CD4-positive, alpha-beta T cell (primary cell): ENCODE measurements around the gene CIB4. TPM values are rescaled to one million over a fixed set of nuclear protein-coding genes. Genes with fewer than 3 reads are reported as not detected.

ENCODE experiments used
- ATAC-seq: fragments of 200-7000 bp; cut with Tn5 transposase; one replicate; pipeline ENCODE4 v1.10.0; 2022; ENCODE audit warnings: mild to moderate bottlenecking; ENCODE audit not compliant: poor library complexity
- CTCF ChIA-PET: fragments of 350-600 bp; sonication (Branson Sonifier 250); formaldehyde crosslinking; loops from one replicate; lab custom pipeline; 2021; ENCODE audit warnings: antibody characterized with exemption, inconsistent platforms; lab: Charles Lee
- POLR2A ChIA-PET: fragments of 350-600 bp; sonication (Branson Sonifier 250); formaldehyde crosslinking; loops from one replicate; lab custom pipeline; 2021; ENCODE audit warnings: antibody characterized with exemption, inconsistent platforms; lab: Charles Lee
- DNase-seq, 14 experiments: peaks; one replicate each; pipeline ENCODE4 v3.0.0-alpha.2; 2013 to 2020; ENCODE audit warnings: mixed read lengths in 2 of 14
- H3K27ac ChIP-seq, 2 donors: one replicate each; pipeline versions ENCODE4 v1.5.1 to v1.7.0; 2013; ENCODE audit warnings: low read length in 2 of 2, low read depth in 1 of 2, mild to moderate bottlenecking in 1 of 2
- H3K27me3 ChIP-seq, 2 experiments: 1 replicate in 1 of 2; 2 replicates in 1 of 2; pipeline versions ENCODE4 v1.6.1 to v1.7.0; 2013; ENCODE audit warnings: low read length in 2 of 2, control low read depth in 1 of 2, mild to moderate bottlenecking in 1 of 2, moderate library complexity in 1 of 2; ENCODE audit not compliant: insufficient read depth in 2 of 2, control insufficient read depth in 1 of 2
- H3K36me3 ChIP-seq: one replicate; pipeline ENCODE4 v1.6.1; 2013; ENCODE audit warnings: low read length, control low read depth; ENCODE audit not compliant: insufficient read depth
- H3K4me1 ChIP-seq: one replicate; pipeline ENCODE4 v1.6.1; 2013; ENCODE audit warnings: low read length, control low read depth; ENCODE audit not compliant: insufficient read depth
- H3K4me3 ChIP-seq: one replicate; pipeline ENCODE4 v1.5.1; 2013; ENCODE audit warnings: mild to moderate bottlenecking, low read length, moderate library complexity
- H3K9me3 ChIP-seq, 2 experiments: 1 replicate in 1 of 2; 2 replicates in 1 of 2; pipeline versions ENCODE4 v1.6.1 to v1.7.0; 2013; ENCODE audit warnings: low read length in 2 of 2, mild to moderate bottlenecking in 2 of 2, control low read depth in 1 of 2, moderate library complexity in 1 of 2; ENCODE audit not compliant: control insufficient read depth in 1 of 2, insufficient read depth in 1 of 2
- H3K27ac Mint-ChIP-seq: one replicate; pipeline ENCODE4 v1.8.0; 2020; ENCODE audit warnings: mixed read lengths
- H3K27me3 Mint-ChIP-seq: one replicate; pipeline ENCODE4 v1.8.0; 2021; ENCODE audit warnings: mixed read lengths
- H3K36me3 Mint-ChIP-seq: one replicate; pipeline ENCODE4 v1.8.0; 2021; ENCODE audit warnings: low read depth, mixed read lengths
- H3K4me1 Mint-ChIP-seq: one replicate; pipeline ENCODE4 v1.8.0; 2021; ENCODE audit warnings: low read depth, mixed read lengths
- H3K4me3 Mint-ChIP-seq: one replicate; pipeline ENCODE4 v1.8.0; 2020; ENCODE audit warnings: mild to moderate bottlenecking, mixed read lengths
- H3K9me3 Mint-ChIP-seq: one replicate; pipeline ENCODE4 v1.8.0; 2020; ENCODE audit warnings: mixed read lengths
- intact Hi-C, 2 experiments: fragments of 100-400 bp; cut with DNase I in 1 of 2; cut with micrococcal nuclease in 1 of 2; formaldehyde crosslinking; loops; one replicate each; pipeline versions ENCODE4 v1.15.1 to v1.9.0; 2023 to 2025; cut with DNase I, micrococcal nuclease
- total RNA-seq, 174 experiments: library from RNA in 2 of 174; stranded (reverse) in 2 of 174; gene quantifications; one replicate each; pipeline ENCODE4 v1.2.3 and lab custom pipeline; 2021 to 2026
- TF ChIP-seq, protein P1 (sequence below): fragments of 200-600 bp; IDR thresholded peaks from one replicate; pipeline ENCODE4 v1.8.0; 2022; ENCODE audit warnings: antibody characterized with exemption, mild to moderate bottlenecking

CIB4 gene
- total RNA-seq, 2 experiments from 2014 or later, result not detected

DNA sequence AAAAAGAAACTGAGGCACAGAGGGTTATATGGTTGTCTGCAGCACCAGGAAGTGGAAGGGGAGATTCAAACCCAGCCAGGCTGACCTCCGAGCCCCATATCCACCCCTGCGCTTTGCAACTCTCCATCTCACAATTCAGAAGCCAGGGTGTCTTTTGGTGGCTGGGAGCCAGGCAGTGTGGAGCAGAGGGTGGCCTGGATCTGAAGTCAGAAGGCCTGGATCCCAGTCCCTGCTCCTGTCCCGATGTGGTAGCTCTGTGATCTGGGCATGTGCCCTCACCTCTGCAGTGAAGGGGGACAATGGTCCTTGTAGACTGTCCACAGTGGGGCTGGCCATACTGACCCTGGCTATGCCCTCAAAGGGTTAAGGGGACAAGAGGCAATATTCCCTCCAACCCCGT, 57.0 kb downstream of the CIB4 start:
- ChIA-PET POLR2A (no interaction called here), CTCF (no interaction called here)
- no peak for ATAC-seq
- H3K9me3 ChIP-seq, result peaks cover 0 to 10% of the 10 kb centered on the region in 2 experiments
- no peak overlapping the region for H3K27ac ChIP-seq
- H3K36me3 ChIP-seq, result no peaks in the 10 kb centered on the region
- Mint-ChIP-seq H3K9me3 (no peaks in the 10 kb centered on the region), H3K4me1 (no peaks in the 10 kb centered on the region), H3K4me3 (no peak overlapping the region), H3K27ac (no peak overlapping the region), H3K27me3 (peaks cover 37% of the 10 kb centered on the region), H3K36me3 (no peaks in the 10 kb centered on the region)
- no peak for DNase-seq
- H3K4me1 ChIP-seq, result no peaks in the 10 kb centered on the region
- peaks cover 6 to 7% of the 10 kb centered on the region in 2 experiments for H3K27me3 ChIP-seq
- intact Hi-C loops, result no loop called here
- H3K4me3 ChIP-seq, result no peak overlapping the region
- TF ChIP-seq, protein P1, sequence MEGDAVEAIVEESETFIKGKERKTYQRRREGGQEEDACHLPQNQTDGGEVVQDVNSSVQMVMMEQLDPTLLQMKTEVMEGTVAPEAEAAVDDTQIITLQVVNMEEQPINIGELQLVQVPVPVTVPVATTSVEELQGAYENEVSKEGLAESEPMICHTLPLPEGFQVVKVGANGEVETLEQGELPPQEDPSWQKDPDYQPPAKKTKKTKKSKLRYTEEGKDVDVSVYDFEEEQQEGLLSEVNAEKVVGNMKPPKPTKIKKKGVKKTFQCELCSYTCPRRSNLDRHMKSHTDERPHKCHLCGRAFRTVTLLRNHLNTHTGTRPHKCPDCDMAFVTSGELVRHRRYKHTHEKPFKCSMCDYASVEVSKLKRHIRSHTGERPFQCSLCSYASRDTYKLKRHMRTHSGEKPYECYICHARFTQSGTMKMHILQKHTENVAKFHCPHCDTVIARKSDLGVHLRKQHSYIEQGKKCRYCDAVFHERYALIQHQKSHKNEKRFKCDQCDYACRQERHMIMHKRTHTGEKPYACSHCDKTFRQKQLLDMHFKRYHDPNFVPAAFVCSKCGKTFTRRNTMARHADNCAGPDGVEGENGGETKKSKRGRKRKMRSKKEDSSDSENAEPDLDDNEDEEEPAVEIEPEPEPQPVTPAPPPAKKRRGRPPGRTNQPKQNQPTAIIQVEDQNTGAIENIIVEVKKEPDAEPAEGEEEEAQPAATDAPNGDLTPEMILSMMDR, result no peak

DNA sequence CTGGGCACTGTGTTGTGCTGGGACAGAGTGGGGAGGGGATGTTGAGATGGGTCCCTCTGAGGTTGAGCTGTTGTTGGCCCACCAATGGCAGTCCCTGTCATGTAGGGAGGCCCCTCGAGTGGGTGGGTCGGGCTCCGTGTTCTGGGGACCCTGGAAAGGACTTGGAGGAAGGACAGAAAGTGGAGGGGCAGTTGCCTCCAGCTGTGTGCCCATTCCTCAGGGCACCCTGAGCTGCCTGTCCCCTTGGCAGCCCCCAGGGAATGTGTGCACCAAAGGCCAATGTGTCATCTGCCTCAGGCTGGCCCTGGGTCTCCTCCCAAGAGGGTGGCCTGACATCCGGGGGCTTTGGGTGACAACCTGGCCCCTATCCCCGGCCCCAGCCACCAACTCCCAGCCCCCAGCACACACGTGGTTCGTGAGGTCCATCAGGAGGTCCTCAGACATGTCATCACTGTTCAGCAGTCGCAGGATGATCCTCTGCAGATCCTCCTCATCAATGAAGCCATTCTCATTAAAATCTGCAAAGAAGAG, 57.7 kb downstream of the CIB4 start:
- H3K27ac Mint-ChIP-seq, result no peak overlapping the region
- CTCF ChIA-PET, result no interaction called here
- H3K27me3 Mint-ChIP-seq, result peaks cover 36% of the 10 kb centered on the region
- H3K36me3 Mint-ChIP-seq, result no peaks in the 10 kb centered on the region
- H3K27me3 ChIP-seq, result peaks cover 10 to 11% of the 10 kb centered on the region in 2 experiments
- no peak overlapping the region for H3K27ac ChIP-seq
- peaks cover 0 to 5% of the 10 kb centered on the region in 2 experiments for H3K9me3 ChIP-seq
- DNase-seq (no peak), ATAC-seq (no peak)
- POLR2A ChIA-PET, result no interaction called here
- no peaks in the 10 kb centered on the region for H3K4me1 ChIP-seq
- no peaks in the 10 kb centered on the region for H3K9me3 Mint-ChIP-seq
- no peak overlapping the region for H3K4me3 ChIP-seq
- no peak overlapping the region for H3K4me3 Mint-ChIP-seq
- H3K4me1 Mint-ChIP-seq, result no peaks in the 10 kb centered on the region
- H3K36me3 ChIP-seq, result no peaks in the 10 kb centered on the region
- TF ChIP-seq, protein P1, result no peak
- intact Hi-C loops, result no loop called here

DNA sequence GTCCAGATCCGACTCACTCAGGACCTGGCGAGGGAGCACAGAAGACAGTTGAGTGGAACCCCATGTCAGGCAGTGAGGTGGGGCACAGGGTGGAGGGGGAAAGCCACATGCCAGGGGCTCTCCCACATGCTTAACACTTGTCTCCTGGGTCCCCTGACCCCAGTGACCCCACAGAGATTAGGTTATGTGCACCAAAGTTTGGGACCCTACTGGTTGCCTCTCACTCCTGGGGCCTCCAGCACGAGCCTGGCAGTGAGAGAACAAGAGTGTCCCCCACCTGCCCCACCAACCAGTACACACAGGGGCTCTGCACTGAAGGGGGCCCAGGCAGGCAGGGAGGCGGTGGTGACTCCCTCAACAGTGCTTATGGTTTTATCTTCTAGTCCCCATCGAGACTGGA, 58.3 kb downstream of the CIB4 start:
- H3K36me3 Mint-ChIP-seq, result no peaks in the 10 kb centered on the region

More for the DNA sequence above, 58.3 kb downstream of the CIB4 start:
- H3K27ac ChIP-seq, result no peak overlapping the region
- H3K9me3 ChIP-seq, result no peaks in the 10 kb centered on the region
- intact Hi-C loops, result no loop called here
- no peak overlapping the region for H3K4me3 ChIP-seq
- ChIA-PET POLR2A (no interaction called here), CTCF (no interaction called here)
- no peak overlapping the region for H3K4me3 Mint-ChIP-seq
- H3K27me3 ChIP-seq, result peaks cover 11% of the 10 kb centered on the region in 2 experiments
- TF ChIP-seq, protein P1, result no peak
- ATAC-seq (no peak), DNase-seq (peak in 1 of 14 experiments; percentile 2)
- H3K36me3 ChIP-seq, result no peaks in the 10 kb centered on the region
- H3K4me1 ChIP-seq, result no peaks in the 10 kb centered on the region
- peaks cover 37% of the 10 kb centered on the region for H3K27me3 Mint-ChIP-seq
- no peak overlapping the region for H3K27ac Mint-ChIP-seq
- no peaks in the 10 kb centered on the region for H3K9me3 Mint-ChIP-seq
- no peaks in the 10 kb centered on the region for H3K4me1 Mint-ChIP-seq
